K562 (cell line): ENCODE measurements around the gene LIF. TPM values are rescaled to one million over a fixed set of nuclear protein-coding genes. Genes with fewer than 3 reads are reported as not detected.

ENCODE experiments used
- ATAC-seq: fragments of 200-7000 bp; cut with Tn5 transposase; 3 replicates; pipeline ENCODE4 v1.9.1; 2020; ENCODE audit warnings: moderate library complexity
- BruUV-seq: library from RNA; stranded (reverse); fragments of 400-500 nt; replicated peaks from 2 replicates; lab custom pipeline; 2021; lab: Mats Ljungman, UMichigan
- CTCF ChIA-PET: fragments of 300-600 bp; formaldehyde crosslinking; extraction: SDS; loops from one replicate; lab custom pipeline; 2021; ENCODE audit warnings: low intra/inter-chr PET ratio; lab: Yijun Ruan, JAX
- POLR2A ChIA-PET: fragments of 300-600, 350-650 bp; sonication (Branson Sonifier 250); formaldehyde crosslinking; extraction: SDS; loops from one replicate; lab custom pipeline; 2021; ENCODE audit warnings: antibody characterized with exemption, inconsistent platforms; lab: Yijun Ruan, JAX
- DNase-seq, 4 experiments: peaks; one replicate each; pipeline versions ENCODE4 v3.0.0 to v3.0.0-alpha.2; 2011 to 2018; ENCODE audit warnings: low spot score in 3 of 4, mixed read lengths in 3 of 4; ENCODE audit errors: extremely low read depth in 1 of 4
- FAIRE-seq: peaks from 2 replicates; lab custom pipeline; 2011; peaks lifted over from hg19 to GRCh38; lab: Jason Lieb, UNC
- H2AFZ ChIP-seq: 2 replicates; pipeline ENCODE4 v1.6.0; 2011; ENCODE audit warnings: low read depth, low read length, control low read depth, inconsistent platforms
- H3K27ac ChIP-seq: fragments of 200-600 bp; 3 replicates; pipeline ENCODE4 v1.8.0; 2011; ENCODE audit warnings: low read depth, mild to moderate bottlenecking, control low read depth, inconsistent platforms, low read length, moderate library complexity, mixed read lengths; ENCODE audit errors: extremely low read depth
- H3K27me3 ChIP-seq, 2 experiments: fragments of 300-600 bp in 1 of 2; 2 replicates in 1 of 2; 3 replicates in 1 of 2; pipeline versions ENCODE4 v1.6.0 to v1.8.0; 2011; ENCODE audit warnings: inconsistent platforms in 2 of 2, low read length in 2 of 2, mild to moderate bottlenecking in 1 of 2, mixed read lengths in 1 of 2, moderate library complexity in 1 of 2; ENCODE audit not compliant: control insufficient read depth in 2 of 2, insufficient read depth in 2 of 2
- H3K36me3 ChIP-seq: fragments of 300-600 bp; 3 replicates; pipeline ENCODE4 v1.8.0; 2011; ENCODE audit warnings: mild to moderate bottlenecking, low read length, inconsistent platforms; ENCODE audit not compliant: control insufficient read depth, insufficient read depth
- H3K4me1 ChIP-seq, 2 experiments: fragments of 200-600 bp in 1 of 2; replicated peaks in 1 of 2; 2 replicates in 1 of 2; 3 replicates in 1 of 2; pipeline versions ENCODE4 v1.5.1 to v1.8.0; 2011; ENCODE audit warnings: inconsistent platforms in 2 of 2, low read length in 2 of 2, mild to moderate bottlenecking in 1 of 2, mixed read lengths in 1 of 2, moderate library complexity in 1 of 2; ENCODE audit not compliant: control insufficient read depth in 2 of 2, insufficient read depth in 2 of 2
- H3K4me2 ChIP-seq: 2 replicates; pipeline ENCODE4 v1.6.1; 2011; ENCODE audit warnings: low read length, control low read depth, inconsistent platforms, mixed read lengths; ENCODE audit not compliant: insufficient read depth
- H3K4me3 ChIP-seq: fragments of 200-600 bp; sonication (generic), shearing (Covaris generic); 2 replicates; pipeline ENCODE4 v1.5.1; 2016; ENCODE audit warnings: control low read depth, inconsistent platforms
- H3K79me2 ChIP-seq: fragments of 200-600 bp; 3 replicates; pipeline ENCODE4 v1.8.0; 2011; ENCODE audit warnings: low read length, inconsistent platforms; ENCODE audit not compliant: control insufficient read depth, insufficient read depth
- H3K9ac ChIP-seq, 2 experiments: 2 replicates each; pipeline versions ENCODE4 v1.6.0 to v1.6.1; 2011; ENCODE audit warnings: low read depth in 2 of 2, low read length in 2 of 2, control low read depth in 1 of 2, inconsistent platforms in 1 of 2, mild to moderate bottlenecking in 1 of 2, mixed read lengths in 1 of 2; ENCODE audit not compliant: insufficient read depth in 1 of 2
- H3K9me1 ChIP-seq: one replicate; pipeline ENCODE4 v1.6.0; 2011; ENCODE audit warnings: inconsistent platforms, mild to moderate bottlenecking, low read length, moderate library complexity; ENCODE audit not compliant: control insufficient read depth, insufficient read depth
- H3K9me3 ChIP-seq: replicated peaks from 2 replicates; pipeline ENCODE4 v1.5.1; 2011; ENCODE audit warnings: low read depth, low read length, inconsistent platforms; ENCODE audit not compliant: control insufficient read depth, insufficient read depth
- H4K20me1 ChIP-seq: replicated peaks from 2 replicates; pipeline ENCODE4 v1.6.1; 2011; ENCODE audit warnings: low read length, inconsistent platforms, mixed read lengths; ENCODE audit not compliant: control insufficient read depth, insufficient read depth
- BHLHE40 ChIP-seq: IDR thresholded peaks from 2 replicates; pipeline ENCODE4 v1.6.1; 2011; ENCODE audit warnings: low read length, improper control_type of control experiment
- HMG20B ChIP-seq: fragments of 250-450 bp; sonication (Bioruptor Pico); IDR thresholded peaks from 2 replicates; pipeline ENCODE4 v1.5.0; 2021; ENCODE audit warnings: mild to moderate bottlenecking
- MAFK ChIP-seq: IDR thresholded peaks from 2 replicates; pipeline ENCODE4 v1.6.1; 2011; ENCODE audit warnings: low read length, improper control_type of control experiment
- MEF2D ChIP-seq: conservative IDR thresholded peaks from 2 replicates; pipeline ENCODE4 v1.6.1; 2016; ENCODE audit warnings: low read depth, missing genetic modification characterization, missing compliant biosample characterization
- NCOA1 ChIP-seq: fragments of 450-650 bp; IDR thresholded peaks from 2 replicates; pipeline ENCODE4 v1.6.1; 2016; ENCODE audit warnings: low read depth
- SMAD2 ChIP-seq: fragments of 150-350 bp; IDR thresholded peaks from 2 replicates; pipeline ENCODE4 v1.6.1; 2014; ENCODE audit warnings: low read depth, mild to moderate bottlenecking, low read length
- SPI1 ChIP-seq: IDR thresholded peaks from 2 replicates; pipeline ENCODE4 v1.6.1; 2011; ENCODE audit warnings: low read depth, low read length, control low read depth, borderline replicate concordance
- TCF7 ChIP-seq: sonication (generic); IDR thresholded peaks from 2 replicates; pipeline ENCODE4 v1.6.1; 2016; ENCODE audit warnings: antibody characterized with exemption, borderline replicate concordance
- XRCC3 ChIP-seq: fragments of 450-650 bp; IDR thresholded peaks from 2 replicates; pipeline ENCODE4 v1.6.1; 2017; ENCODE audit warnings: mild to moderate bottlenecking, moderate library complexity
- ZC3H4 ChIP-seq: sonication (generic); formaldehyde crosslinking; IDR thresholded peaks from 2 replicates; pipeline ENCODE4 v1.9.0; 2021; ENCODE audit warnings: missing genetic modification reagents, borderline replicate concordance
- ZNF445 ChIP-seq: fragments of 250-450 bp; sonication (Bioruptor Pico); IDR thresholded peaks from 2 replicates; pipeline ENCODE4 v1.4.0; 2020; ENCODE audit warnings: low read depth, mild to moderate bottlenecking, moderate library complexity
- ZNF668 ChIP-seq: fragments of 250-450 bp; sonication (Bioruptor Pico); IDR thresholded peaks from 2 replicates; pipeline ENCODE4 v1.8.0; 2022; ENCODE audit warnings: mild to moderate bottlenecking, inconsistent platforms
- ZNF76 ChIP-seq: fragments of 250-450 bp; sonication (Bioruptor Pico); IDR thresholded peaks from 2 replicates; pipeline ENCODE4 v1.4.0; 2020; ENCODE audit warnings: mild to moderate bottlenecking, moderate library complexity, borderline replicate concordance
- ZNF780A ChIP-seq: fragments of 250-450 bp; sonication (Bioruptor Pico); IDR thresholded peaks from 2 replicates; pipeline ENCODE4 v1.5.0; 2021; ENCODE audit warnings: mild to moderate bottlenecking
- WGBS: fragments of 100-300 bp; shearing (Covaris generic); methylation state at CpG from one replicate; pipeline ENCODE4 v1.1.6; 2016; ENCODE audit warnings: low coverage, mixed read lengths; ENCODE audit not compliant: insufficient coverage; ENCODE audit errors: missing lambda C conversion rate; 5-methylcytosine and 5-hydroxymethylcytosine counted together
- in situ Hi-C: fragments of 300-500 bp; cut with MboI; formaldehyde crosslinking; loops from 4 replicates; pipeline ENCODE4 v1.15.0; 2018; ENCODE audit warnings: inconsistent platforms, mixed read lengths
- intact Hi-C: fragments of 100-400 bp; cut with micrococcal nuclease; formaldehyde crosslinking; loops from 2 replicates; pipeline ENCODE4 v1.14.2; 2022
- polyA plus RNA-seq, 8 experiments: library from polyadenylated mRNA; depleted of rRNA in 4 of 8; stranded (reverse) in 5 of 8; unstranded in 3 of 8; fragments of >200 nt; fragmentation: Nextera tagmentation in 2 of 8; fragmentation: Illumina TruSeq in 1 of 8; extraction: Ambion mirVana in 2 of 8; extraction: Trizol in 1 of 8; gene quantifications; 2 replicates each; pipeline versions ENCODE4 v1.2.1 to v1.2.3, GENCODE V29; 2011 to 2014; ENCODE audit warnings: inconsistent platforms in 1 of 8, missing spikeins in 1 of 8
- total RNA-seq, 7 experiments: library from RNA; depleted of rRNA in 6 of 7; stranded (reverse); fragments of >200 nt in 6 of 7; fragmentation: Illumina TruSeq in 2 of 7; extraction: Trizol in 2 of 7; gene quantifications; 2 replicates each; pipeline versions ENCODE4 v1.2.1 to v1.2.3, GENCODE V29; 2011 to 2021; ENCODE audit warnings: low replicate concordance in 1 of 7
- TF ChIP-seq, protein P1 (sequence below): fragments of 250-450 bp; sonication (Bioruptor Pico); IDR thresholded peaks from 2 replicates; pipeline ENCODE4 v1.8.0; 2022; ENCODE audit warnings: inconsistent platforms
- TF ChIP-seq, protein P2 (sequence below): fragments of 250-450 bp; sonication (Bioruptor Pico); IDR thresholded peaks from 2 replicates; pipeline ENCODE4 v1.8.0; 2022; ENCODE audit warnings: moderate library complexity, mild to moderate bottlenecking, inconsistent platforms
- TF ChIP-seq, protein P3 (sequence below), 3 experiments: fragments of 200-800 bp in 1 of 3; sonication (Bioruptor generic) in 1 of 3; sonication (generic) in 1 of 3; formaldehyde crosslinking in 1 of 3; IDR thresholded peaks; 2 replicates each; pipeline versions ENCODE4 v1.6.1 to v1.8.0; 2016 to 2022; ENCODE audit warnings: mild to moderate bottlenecking in 2 of 3, missing compliant biosample characterization in 2 of 3, missing genetic modification characterization in 2 of 3, missing genetic modification reagents in 1 of 3

LIF gene
- total and polyA plus RNA-seq, 9 of the 15 experiments (the other 6 are each of a cell fraction or from before 2014, with no cell fraction given), result 0.05 to 0.39 (median 0.18) TPM; not detected in 3

DNA sequence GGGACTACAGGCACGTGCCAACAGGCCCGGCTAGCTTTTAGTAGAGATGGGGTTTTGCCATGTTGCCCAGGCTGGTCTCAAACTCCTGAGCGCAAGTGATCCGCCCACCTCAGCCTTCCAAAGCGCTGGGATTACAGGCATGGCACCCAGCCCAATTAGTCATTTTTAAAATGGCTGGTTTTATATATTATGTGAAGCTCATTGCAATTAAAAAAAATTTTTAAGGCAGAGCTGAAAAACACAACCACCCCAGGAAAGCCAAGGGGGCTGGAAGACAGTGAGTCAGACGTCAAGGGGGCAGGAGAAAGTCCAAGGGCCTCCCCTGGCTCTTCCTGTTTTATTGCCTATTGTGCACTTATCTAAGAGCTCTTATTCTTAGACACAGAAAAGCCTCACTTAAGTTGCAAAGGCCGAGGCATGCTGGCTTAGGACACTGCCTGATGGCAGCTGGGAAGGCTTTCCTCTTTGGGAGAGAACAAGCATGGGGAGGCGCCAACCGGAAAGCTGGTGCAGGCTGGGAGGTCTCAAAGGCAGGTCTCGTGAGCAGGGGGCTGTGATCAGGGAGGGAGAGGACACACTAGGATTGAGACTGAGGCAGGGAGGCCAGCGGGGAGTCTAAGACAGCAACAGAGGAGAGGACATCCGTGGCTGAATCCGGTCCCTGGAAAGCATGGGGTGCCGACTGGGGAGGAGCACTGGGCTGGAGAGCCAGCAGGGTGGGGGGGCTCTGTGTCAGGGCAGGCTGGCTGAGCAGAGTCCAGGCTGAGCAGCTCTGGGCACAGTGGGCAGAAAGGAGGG lies 31.2 kb upstream of the LIF start:
- Histone ChIP-seq H4K20me1 (no peaks in the 10 kb centered on the region), H3K4me1 (peaks cover 2 to 12% of the 10 kb centered on the region in 2 experiments; a peak in 3 of 5 replicates), H3K4me3 (no peak overlapping the region), H3K9me1 (no peaks in the 10 kb centered on the region), H3K9me3 (no peaks in the 10 kb centered on the region), H3K27me3 (no peaks in the 10 kb centered on the region; a peak in 1 of 5 replicates), H3K9ac (peak overlapping the region in 1 of 2 experiments; percentile 58; a peak in 1 of 4 replicates), H3K4me2 (no peak overlapping the region), H3K79me2 (no peaks in the 10 kb centered on the region), H3K36me3 (no peaks in the 10 kb centered on the region), H3K27ac (no peak overlapping the region), H2AFZ (peak overlapping the region; percentile 40; the same call in 1 of the 2 replicates)
- ATAC-seq, result no peak
- DNase-seq, result no peak
- in situ Hi-C loops (no loop called here), intact Hi-C loops (no loop called here)
- BruUV-seq, result no TSS peak
- ChIA-PET CTCF (no interaction called here), POLR2A (interaction anchor here (1.8 kb wide), 1 partner anchor 10 kb away, joined by 8 read pairs; no protein-coding TSS in a partner anchor)
- FAIRE-seq, result no peak
- TF ChIP-seq ZC3H4 (CRISPR knock-in tag), result no peak
- TF ChIP-seq ZNF76 (CRISPR knock-in tag), result no peak
- no peak for TF ChIP-seq SMAD2
- peak; percentile 16; the same call in 1 of the 2 replicates for TF ChIP-seq SPI1
- TF ChIP-seq BHLHE40, result no peak
- TF ChIP-seq TCF7, result no peak
- no peak for TF ChIP-seq NCOA1
- TF ChIP-seq, protein P1, sequence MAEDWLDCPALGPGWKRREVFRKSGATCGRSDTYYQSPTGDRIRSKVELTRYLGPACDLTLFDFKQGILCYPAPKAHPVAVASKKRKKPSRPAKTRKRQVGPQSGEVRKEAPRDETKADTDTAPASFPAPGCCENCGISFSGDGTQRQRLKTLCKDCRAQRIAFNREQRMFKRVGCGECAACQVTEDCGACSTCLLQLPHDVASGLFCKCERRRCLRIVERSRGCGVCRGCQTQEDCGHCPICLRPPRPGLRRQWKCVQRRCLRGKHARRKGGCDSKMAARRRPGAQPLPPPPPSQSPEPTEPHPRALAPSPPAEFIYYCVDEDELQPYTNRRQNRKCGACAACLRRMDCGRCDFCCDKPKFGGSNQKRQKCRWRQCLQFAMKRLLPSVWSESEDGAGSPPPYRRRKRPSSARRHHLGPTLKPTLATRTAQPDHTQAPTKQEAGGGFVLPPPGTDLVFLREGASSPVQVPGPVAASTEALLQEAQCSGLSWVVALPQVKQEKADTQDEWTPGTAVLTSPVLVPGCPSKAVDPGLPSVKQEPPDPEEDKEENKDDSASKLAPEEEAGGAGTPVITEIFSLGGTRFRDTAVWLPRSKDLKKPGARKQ (CRISPR knock-in tag), result no peak
- no peak for TF ChIP-seq ZNF668 (CRISPR knock-in tag)
- no peak for TF ChIP-seq MEF2D
- no peak for TF ChIP-seq ZNF445 (CRISPR knock-in tag)
- no peak for TF ChIP-seq ZNF780A (CRISPR knock-in tag)
- TF ChIP-seq, protein P2, sequence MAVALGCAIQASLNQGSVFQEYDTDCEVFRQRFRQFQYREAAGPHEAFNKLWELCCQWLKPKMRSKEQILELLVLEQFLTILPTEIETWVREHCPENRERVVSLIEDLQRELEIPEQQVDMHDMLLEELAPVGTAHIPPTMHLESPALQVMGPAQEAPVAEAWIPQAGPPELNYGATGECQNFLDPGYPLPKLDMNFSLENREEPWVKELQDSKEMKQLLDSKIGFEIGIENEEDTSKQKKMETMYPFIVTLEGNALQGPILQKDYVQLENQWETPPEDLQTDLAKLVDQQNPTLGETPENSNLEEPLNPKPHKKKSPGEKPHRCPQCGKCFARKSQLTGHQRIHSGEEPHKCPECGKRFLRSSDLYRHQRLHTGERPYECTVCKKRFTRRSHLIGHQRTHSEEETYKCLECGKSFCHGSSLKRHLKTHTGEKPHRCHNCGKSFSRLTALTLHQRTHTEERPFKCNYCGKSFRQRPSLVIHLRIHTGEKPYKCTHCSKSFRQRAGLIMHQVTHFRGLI (CRISPR knock-in tag), result no peak
- no peak for TF ChIP-seq XRCC3
- no peak for TF ChIP-seq HMG20B (CRISPR knock-in tag)
- TF ChIP-seq, protein P3, sequence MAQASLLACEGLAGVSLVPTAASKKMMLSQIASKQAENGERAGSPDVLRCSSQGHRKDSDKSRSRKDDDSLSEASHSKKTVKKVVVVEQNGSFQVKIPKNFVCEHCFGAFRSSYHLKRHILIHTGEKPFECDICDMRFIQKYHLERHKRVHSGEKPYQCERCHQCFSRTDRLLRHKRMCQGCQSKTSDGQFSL (CRISPR knock-in tag; IDR thresholded peaks at IDR 0.05), result 0 out of 2 replicates have a peak, but pooled peaks have one; percentile 19
- TF ChIP-seq, protein P3 (tag; IDR thresholded peaks at IDR 0.05), result no peak
- no peak for TF ChIP-seq MAFK
- WGBS, result 45% methylated on average over 11 of the region's 14 CpGs
